GM18861 (cell line): ENCODE results near the gene TNS4.

Source experiments
- ATAC-seq: cut with Tn5 transposase; IDR thresholded peaks from one replicate; pipeline ENCODE4 v1.9.1; 2021; ENCODE audit not compliant: unreplicated experiment

Gene TNS4

DNA sequence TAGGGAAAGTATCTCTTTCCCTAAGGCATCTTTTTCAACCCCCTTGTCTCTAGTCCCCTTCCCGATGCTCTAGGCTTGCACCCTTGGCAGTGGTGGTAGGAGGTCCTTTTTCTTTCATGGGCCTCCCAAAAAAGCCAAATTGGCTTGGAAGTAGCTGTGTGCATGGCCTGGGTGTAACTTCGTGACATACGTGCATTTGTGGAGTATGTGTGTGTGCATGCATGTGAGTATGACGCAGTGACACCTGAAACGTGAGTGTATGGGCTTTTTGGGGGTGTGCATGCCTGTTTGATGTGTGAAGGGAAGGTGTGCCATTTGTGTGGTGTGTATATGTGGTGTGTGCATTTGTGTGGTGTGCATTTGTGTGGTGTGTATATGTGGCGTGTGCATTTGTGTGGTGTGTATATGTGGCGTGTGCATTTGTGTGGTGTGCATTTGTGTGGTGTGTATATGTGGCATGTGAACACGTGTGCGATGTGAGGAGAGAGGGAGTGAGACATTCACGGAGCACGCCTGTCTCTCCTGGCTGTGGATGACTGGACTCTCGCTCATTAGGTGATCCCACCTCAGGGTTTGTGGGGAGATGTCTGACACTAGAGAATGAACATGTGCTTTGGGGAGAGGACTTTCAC is 42.5 kb downstream of the TNS4 start:
- no peak for ATAC-seq

DNA sequence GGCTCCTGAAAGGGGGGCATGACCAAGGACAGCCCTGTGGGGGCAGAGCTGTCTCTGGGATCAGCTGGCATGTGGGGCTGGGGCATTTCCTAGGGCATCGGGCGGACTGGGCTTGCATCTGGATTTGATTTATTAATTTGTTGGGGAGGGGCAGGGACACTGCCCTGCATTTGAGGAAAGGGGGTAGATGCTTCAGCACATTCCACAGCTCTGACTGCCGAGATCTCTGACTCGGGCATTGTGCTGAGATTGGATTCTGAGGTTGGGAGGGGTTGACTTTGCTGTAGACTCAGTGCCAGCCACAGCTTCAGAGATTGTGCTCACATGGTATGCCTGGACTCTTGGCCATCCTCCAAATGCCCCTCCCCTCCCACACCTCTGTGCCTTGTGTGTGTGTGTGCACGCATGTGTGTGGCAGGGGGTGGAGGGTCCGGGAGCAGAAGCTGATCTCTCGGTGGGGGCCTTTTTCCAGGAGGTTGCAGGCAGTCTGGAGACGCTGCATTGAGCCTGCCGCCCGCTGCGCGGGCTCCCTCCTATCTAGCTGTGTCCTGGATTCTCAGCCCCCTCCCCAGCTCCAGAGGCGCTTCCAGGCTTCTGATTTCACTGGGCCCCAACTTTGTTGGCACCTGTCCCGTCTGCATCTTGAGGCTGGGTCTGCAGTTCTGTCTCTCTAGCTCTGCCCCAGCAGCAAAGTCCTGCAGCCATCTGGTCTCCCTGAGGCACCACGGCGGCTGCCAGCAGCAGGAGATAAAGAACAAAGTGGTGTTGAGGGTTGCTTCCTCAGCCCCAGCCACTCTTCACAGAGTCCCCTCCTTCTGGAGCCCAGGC is 43.2 kb downstream of the TNS4 start:
- ATAC-seq, result no peak

DNA sequence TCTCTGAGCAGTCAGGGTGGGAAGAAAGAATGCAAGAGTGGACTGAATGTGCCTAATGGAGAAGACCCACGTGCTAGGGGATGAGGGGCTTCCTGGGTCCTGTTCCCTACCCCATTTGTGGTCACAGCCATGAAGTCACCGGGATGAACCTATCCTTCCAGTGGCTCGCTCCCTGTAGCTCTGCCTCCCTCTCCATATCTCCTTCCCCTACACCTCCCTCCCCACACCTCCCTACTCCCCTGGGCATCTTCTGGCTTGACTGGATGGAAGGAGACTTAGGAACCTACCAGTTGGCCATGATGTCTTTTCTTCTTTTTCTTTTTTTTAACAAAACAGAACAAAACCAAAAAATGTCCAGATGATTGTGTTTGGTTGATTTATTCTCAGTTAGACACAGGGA is 44.1 kb downstream of the TNS4 start:
- ATAC-seq, result no peak

DNA sequence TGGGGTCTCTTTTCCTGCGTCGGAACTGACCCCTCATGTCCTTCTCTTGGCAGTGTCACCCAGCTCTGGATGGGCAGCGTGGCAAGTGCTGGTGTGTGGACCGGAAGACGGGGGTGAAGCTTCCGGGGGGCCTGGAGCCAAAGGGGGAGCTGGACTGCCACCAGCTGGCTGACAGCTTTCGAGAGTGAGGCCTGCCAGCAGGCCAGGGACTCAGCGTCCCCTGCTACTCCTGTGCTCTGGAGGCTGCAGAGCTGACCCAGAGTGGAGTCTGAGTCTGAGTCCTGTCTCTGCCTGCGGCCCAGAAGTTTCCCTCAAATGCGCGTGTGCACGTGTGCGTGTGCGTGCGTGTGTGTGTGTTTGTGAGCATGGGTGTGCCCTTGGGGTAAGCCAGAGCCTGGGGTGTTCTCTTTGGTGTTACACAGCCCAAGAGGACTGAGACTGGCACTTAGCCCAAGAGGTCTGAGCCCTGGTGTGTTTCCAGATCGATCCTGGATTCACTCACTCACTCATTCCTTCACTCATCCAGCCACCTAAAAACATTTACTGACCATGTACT is 44.9 kb downstream of the TNS4 start:
- no peak for ATAC-seq

DNA sequence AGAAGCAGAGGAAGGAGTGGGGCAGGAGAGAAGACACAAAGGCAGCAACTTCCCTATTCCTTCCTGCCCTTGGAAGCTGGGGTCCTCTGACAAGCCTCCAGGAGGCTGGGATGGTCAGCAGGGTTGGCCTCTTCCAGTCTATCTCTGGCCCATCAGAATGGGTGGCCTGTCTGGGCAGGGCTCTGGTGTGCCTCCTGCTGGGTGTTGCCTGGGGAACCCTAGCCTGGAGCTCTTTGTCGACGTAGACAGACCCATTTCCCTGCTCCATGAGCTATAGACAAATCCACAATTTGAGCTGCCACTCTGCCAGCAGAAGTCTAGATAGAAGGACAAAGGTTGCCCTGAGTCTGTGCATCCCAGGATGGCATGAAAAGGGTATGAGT is 46.8 kb downstream of the TNS4 start:
- no peak for ATAC-seq

DNA sequence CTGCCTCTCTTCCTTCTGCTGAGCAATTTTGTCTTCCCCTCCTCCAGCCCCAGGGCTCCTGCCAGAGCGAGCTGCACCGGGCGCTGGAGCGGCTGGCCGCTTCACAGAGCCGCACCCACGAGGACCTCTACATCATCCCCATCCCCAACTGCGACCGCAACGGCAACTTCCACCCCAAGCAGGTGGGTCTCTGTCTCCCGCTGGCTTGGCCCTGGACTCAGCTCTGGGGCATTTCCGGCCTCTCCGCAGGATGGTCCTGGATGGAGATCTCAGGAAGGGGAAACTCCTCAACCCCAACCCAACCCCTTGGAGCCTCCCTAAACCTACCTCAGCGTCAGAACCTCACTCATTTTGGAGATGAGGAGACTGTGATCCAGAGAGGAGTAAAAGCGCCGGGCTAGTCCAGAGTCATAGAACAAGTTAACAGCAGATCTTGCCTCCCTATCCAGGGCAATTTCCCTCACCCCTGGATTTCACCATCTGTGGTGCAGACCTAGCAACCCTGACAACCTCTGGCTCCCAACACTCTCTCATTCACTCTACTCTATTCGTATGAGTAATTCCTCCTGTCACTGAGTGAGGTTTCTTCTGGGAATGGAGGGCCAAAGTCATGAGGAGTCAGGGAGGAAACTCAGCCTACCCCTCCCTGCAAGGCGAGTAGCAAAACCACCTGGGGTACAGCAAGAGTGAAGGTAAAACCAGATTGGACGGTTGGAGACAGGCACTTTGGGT is 47.4 kb downstream of the TNS4 start:
- no peak for ATAC-seq

DNA sequence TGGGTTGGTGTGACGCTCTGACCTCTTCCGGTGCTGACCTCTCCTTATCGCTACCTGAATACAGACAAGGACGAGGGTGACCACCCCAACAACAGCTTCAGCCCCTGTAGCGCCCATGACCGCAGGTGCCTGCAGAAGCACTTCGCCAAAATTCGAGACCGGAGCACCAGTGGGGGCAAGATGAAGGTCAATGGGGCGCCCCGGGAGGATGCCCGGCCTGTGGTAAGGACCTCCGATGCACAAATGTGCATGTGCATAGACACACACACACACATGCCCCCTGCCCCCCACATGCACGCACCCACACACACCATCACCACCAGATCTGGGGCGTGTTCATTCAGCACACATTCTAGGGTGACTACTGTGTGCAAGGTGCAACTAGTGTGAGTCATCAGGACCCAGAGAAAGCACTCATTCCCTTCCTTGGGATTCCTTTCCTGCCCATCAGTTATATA is 48.5 kb downstream of the TNS4 start:
- ATAC-seq, result no peak

DNA sequence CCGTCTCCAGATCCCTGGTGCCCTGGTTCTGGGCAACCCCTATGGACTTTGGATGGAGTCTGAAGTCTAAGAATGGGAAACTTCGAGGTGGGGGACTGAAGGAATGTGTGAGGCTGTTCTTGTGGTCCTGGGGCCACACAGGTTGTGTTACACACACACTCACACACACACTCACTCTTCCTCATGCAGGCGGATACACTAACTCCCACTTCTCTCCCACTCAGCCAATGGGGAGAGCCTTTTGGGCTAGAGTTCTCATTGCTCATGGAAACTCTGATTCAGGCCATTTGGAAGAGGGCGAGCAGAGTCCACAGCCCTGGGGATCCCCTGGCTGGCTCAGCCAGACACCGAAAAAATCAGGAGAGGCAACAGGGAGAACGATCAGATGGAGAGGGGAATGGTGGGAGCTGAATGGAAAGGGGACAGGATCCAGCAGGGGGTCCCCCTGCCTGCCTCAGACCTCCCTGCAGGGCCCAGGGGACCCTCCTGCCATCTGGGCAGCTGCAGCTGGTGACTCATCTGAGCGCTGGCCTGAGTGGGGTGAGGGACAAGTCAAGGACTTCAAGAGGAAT is 49.1 kb downstream of the TNS4 start:
- no peak for ATAC-seq

DNA sequence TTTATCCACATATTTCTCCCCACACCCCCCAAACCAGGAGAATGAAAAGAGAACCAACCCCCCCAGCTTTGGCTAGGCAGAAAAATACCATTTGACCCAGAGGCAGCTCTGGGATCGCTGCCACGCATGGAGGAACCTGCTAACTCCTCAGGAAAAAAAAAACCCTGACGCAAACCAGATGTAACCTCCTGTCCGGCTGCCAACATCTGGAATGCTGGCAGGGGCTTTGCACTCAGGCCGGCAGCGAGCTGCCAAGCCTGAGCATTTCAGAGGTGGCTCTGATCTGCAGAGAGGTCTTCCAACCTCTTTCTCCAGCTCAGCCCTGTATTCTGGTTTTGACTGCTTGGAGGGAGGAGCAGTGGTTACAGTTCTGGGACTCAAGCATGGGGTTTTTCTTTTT is 50.0 kb downstream of the TNS4 start:
- no peak for ATAC-seq

DNA sequence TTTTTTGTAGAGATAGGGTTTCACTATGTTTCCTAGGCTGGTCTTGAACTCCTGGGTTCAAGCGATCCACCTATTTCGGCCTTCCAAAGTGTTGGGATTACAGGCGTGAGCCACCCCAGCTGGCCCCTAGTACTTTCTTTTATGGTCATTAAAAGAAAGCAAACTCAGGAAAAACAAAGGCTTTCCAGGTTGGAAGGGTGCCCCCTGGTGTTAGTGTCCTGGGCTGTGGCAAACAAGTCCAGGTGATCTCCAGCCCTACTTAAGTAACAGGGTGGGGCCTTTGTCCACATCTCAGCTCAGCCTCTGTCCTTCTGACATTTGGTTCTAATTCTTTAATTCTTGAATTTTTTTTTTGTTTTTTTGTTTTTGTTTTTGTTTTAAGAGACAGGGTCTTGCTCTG is 51.2 kb downstream of the TNS4 start:
- no peak for ATAC-seq

DNA sequence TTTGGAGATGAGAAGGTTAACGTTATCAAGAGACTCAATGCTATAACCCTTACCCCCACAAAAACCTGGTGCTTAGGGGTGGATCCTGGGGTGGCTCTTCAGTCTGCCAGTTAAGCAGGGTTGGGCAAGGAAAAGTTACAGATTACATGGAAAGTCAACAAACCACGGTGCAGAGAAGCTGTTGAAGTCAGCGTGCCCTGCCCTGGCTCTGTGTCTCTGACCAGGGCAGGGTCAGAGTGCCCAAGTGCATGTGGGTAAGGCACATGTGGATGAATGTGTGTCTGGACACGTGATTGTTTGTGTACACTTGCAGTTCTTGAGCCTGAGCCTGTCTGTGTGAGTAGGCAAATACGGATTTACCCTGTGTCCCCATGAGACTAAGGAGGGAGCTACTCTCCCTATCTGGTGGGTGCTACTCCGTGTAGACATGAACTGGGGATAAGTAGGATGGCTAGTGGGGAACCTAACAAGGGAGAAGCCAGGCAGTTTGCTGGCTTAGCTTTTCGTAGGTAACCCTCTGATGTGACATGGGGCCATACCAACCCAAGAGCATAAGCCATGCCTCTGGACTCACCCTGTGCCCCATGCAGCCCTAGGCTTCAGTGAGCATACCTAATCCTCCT is 52.7 kb downstream of the TNS4 start:
- ATAC-seq, result no peak

DNA sequence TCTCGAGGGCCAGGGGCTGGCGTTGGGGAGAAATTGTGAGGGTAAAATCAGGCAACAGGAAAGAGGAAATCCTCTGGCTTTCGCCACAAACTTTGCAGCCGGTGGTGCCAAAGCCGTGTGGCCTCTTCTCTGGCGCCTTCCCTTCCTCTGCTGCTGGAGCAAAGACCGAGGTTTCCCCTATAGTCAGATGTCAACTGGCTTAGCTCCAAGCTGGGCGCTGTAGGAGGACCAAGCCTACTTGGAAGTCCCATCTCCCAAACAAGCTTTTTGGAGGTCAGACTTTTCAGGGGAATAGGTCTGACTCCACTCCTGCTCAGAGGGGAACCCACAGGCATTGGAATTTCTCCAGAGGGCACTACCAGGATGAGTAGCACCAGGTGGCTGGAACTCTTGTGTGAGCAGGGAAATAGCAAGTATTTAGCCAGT is 53.2 kb downstream of the TNS4 start:
- ATAC-seq, result no peak

DNA sequence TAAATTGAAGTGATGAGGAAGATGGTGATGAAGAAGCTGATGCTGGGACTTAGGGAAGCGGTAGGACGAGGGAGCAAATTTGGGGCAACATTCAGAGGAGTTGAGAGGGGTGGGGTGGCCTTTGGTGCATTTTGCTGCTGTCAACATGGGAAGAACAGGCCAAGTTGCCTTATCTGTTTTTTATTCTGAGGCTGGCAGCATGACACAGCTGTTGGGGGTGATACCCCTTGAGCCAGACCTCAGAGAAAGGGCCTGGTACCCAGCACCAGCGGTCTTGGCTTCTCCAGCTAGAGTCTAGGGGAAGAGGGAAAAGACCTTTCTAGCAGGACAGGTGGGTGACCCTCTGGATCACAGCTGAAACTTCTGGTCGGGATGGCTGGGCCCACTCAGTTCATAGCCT is 53.6 kb downstream of the TNS4 start:
- ATAC-seq, result no peak

DNA sequence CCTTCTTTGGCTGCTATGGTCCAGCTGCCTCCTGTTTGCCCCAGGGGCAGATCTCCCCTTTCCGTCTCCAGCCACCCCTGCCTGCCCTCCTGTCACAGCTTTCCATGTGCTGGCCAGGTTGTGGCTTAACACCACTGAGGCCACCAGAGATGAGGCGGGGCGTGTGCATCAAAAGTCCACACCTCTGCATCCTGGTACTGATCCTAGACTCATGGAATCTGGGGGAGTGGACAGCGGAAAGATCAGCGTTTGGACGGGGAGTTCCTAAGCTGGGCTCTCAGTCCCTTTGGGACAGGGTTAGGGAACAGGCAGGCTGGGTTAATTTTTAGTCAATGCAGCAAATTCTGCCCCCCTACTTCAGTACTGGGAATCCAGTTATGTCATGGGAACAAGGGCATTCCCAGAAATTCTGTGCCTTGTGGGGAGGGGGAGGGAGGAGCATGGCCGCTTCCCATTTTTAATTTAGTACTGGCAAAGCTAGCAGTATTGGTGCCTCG is 54.2 kb downstream of the TNS4 start:
- no peak for ATAC-seq

DNA sequence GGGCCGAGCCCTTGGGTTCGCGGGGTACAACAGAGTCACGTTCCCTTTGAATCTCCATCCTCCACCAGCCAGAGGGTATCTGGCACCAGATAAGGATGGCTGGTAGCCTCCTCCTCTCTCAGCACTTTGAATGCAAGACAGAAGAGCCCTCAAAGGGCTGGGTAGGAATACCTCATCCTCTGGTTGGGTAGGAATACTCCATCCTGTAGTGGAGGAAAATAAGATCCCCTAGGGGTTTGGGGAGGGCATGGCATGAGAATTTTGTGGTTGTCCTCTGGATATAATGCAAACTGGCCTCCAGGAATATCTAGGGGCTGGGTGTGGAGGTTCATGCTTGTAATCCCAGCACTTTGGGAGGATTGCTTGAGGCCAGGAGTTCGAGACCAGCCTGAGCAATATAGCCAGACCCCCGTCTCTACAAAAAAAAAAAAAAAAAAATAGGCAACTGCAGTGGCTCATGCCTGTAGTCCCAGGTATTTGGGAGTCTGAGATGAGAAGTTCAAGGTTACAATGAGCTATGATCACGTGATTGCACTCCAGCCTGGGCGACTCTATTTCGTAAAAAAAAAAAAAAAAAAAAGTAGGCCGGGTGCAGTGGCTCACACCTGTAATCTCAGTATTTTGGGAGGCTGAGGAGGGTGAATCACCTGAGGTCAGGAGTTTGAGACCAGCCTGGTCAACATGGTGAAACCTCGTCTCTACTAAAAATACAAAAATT is 55.5 kb downstream of the TNS4 start:
- no peak for ATAC-seq

DNA sequence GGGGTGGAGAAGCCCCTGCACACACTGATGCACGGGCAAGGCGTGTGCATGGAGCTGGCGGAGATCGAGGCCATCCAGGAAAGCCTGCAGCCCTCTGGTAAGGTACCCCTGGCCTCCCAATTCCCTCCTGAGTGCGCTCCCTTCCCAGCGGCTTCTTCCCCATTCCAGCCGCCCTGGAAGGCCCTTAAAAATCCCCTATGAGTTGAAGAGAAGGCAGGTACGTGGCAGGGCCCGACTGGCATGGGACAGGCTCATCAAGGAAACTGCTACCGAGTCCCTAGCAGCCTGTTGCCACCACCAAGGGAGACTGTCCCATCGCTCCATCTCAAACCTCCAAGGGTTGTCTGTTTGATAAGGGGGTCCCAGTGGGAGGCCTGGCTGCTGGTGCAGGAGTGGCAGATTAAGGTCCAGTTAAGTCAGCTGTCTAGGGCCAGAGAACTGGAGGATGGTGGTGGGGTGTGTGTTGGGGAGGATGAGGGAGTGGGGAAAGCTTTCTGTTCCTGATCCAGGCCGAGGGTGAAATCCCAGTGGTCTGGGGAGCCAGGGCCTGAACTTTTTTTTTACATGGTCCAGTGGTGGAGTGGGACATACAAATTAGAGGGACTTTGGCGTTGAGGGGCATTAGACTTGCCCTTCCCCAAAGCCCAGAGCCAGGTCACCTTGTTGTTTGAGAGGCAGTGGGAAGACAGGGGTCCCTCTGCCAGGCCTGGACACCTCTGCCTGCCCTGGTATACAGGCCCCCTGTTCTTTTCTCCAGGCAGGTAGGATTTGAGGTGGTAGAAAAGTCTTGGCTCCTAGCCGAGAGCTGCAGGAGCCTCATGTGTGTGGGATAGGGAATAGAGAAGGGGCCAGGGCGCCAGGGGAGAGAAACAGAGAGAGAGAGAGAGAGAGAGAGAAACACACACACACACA is 57.2 kb downstream of the TNS4 start:
- ATAC-seq, result no peak

DNA sequence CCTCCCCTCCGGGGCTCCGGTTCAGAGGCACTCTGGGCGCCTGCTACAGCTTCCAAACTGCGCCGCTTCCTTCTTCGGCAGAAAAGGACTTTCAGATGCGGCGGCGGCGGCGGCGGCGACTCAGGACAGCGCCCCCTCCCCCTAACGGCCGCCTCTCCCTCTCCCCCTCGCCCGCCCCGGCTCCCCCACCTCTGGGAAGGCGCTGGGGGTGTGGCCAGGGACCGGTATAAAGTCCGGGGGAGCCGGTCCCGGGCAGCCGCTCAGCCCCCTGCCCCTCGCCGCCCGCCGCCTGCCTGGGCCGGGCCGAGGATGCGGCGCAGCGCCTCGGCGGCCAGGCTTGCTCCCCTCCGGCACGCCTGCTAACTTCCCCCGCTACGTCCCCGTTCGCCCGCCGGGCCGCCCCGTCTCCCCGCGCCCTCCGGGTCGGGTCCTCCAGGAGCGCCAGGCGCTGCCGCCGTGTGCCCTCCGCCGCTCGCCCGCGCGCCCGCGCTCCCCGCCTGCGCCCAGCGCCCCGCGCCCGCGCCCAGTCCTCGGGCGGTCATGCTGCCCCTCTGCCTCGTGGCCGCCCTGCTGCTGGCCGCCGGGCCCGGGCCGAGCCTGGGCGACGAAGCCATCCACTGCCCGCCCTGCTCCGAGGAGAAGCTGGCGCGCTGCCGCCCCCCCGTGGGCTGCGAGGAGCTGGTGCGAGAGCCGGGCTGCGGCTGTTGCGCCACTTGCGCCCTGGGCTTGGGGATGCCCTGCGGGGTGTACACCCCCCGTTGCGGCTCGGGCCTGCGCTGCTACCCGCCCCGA is 58.0 kb downstream of the TNS4 start, which contains the start of gene IGFBP4:
IGFBP4 (plus strand) TSS at position 255 of the 792 bp plus-strand sequence; CDS start at position 541, 286 bp downstream.
- ATAC-seq, result no peak
